SU-DHL-6 (cell line): ENCODE data around the gene POFUT2.

Experiments
- EZH2phosphoT487 ChIP-seq: fragments of 200-600 bp; sonication (generic), shearing (Covaris generic); conservative IDR thresholded peaks from 2 replicates; pipeline ENCODE4 v1.6.1; 2018; ENCODE audit warnings: mild to moderate bottlenecking, antibody characterized with exemption, low read length, moderate library complexity, mixed read lengths
- TF ChIP-seq, protein P1 (sequence below): fragments of 200-600 bp; sonication (generic); IDR thresholded peaks from one replicate; pipeline ENCODE4 v1.5.1; 2017; ENCODE audit warnings: antibody characterized with exemption, mild to moderate bottlenecking, low read length, moderate library complexity; ENCODE audit not compliant: insufficient read depth, poor library complexity, severe bottlenecking

DNA sequence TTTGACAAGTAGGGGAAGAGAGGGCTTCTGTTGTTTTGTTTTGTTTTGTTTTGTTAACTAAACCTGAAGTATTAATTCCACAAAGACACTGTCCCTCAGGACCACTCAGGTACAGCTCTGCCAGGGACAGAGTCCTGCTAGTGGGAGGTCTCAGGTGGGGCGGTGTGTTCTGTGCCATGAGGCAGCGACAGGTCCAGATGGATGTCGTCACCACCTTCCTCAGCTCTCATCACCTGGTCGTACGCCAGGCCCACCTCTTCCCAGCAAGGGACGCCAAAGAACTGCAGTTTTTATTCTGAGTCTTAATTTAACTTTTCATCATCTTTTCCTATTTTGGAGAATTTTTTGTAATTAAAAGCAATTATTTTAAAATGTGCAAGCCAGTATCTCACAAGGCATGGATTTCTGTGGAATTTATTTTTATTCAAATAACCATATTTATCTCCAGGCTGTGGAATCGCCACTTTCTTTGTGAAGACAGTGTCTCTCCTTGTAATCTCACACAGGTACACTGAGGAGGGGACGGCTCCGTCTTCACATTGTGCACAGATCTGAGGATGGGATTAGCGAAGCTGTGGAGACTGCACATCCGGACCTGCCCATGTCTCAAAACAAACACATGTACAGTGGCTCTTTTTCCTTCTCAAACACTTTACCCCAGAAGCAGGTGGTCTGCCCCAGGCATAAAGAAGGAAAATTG, 62.5 kb downstream of the POFUT2 start:
- TF ChIP-seq, protein P1, sequence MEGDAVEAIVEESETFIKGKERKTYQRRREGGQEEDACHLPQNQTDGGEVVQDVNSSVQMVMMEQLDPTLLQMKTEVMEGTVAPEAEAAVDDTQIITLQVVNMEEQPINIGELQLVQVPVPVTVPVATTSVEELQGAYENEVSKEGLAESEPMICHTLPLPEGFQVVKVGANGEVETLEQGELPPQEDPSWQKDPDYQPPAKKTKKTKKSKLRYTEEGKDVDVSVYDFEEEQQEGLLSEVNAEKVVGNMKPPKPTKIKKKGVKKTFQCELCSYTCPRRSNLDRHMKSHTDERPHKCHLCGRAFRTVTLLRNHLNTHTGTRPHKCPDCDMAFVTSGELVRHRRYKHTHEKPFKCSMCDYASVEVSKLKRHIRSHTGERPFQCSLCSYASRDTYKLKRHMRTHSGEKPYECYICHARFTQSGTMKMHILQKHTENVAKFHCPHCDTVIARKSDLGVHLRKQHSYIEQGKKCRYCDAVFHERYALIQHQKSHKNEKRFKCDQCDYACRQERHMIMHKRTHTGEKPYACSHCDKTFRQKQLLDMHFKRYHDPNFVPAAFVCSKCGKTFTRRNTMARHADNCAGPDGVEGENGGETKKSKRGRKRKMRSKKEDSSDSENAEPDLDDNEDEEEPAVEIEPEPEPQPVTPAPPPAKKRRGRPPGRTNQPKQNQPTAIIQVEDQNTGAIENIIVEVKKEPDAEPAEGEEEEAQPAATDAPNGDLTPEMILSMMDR: no peak
- TF ChIP-seq EZH2phosphoT487: no peak
